Retinal pigment epithelial cell (primary cell): ENCODE results near the gene KMO.

Source experiments
- DNase-seq: peaks from one replicate; pipeline ENCODE4 v3.0.0-alpha.2; 2010; ENCODE audit warnings: low read depth
- H3K4me3 ChIP-seq: 2 replicates; pipeline ENCODE4 v1.5.1; 2011; ENCODE audit warnings: mild to moderate bottlenecking, low read length, control low read depth, moderate library complexity
- CTCF ChIP-seq: conservative IDR thresholded peaks from 2 replicates; pipeline ENCODE4 v1.5.1; 2011; ENCODE audit warnings: low read depth, low read length, control low read depth, inconsistent platforms

Gene KMO

GRCh38 chr1:241579434-241579833 is 47.3 kb downstream of the KMO start:
- DNase-seq: no peak
- no peak overlapping the region for H3K4me3 ChIP-seq
- no peak for TF ChIP-seq CTCF

- no peak overlapping the region for H3K4me3 ChIP-seq
- no peak for TF ChIP-seq CTCF
- DNase-seq: no peak
Observed at GRCh38 chr1:241582921-241583321, 50.7 kb downstream of the KMO start.

- H3K4me3 ChIP-seq: peak overlapping the region; percentile 12
- no peak for TF ChIP-seq CTCF
- DNase-seq: no peak
Observed at GRCh38 chr1:241586905-241587512, 54.8 kb downstream of the KMO start.

- no peak for DNase-seq
- no peak for TF ChIP-seq CTCF
Observed at GRCh38 chr1:241589521-241589920, 57.3 kb downstream of the KMO start.

GRCh38 chr1:241590719-241591118 is 58.5 kb downstream of the KMO start:
- H3K4me3 ChIP-seq: no peak overlapping the region
- no peak for DNase-seq
- TF ChIP-seq CTCF: no peak

More at GRCh38 chr1:241589521-241589920, 57.3 kb downstream of the KMO start:
- no peak overlapping the region for H3K4me3 ChIP-seq

GRCh38 chr1:241591317-241591716 is 59.1 kb downstream of the KMO start:
- H3K4me3 ChIP-seq: no peak overlapping the region
- no peak for TF ChIP-seq CTCF
- peak; percentile 73 for DNase-seq

GRCh38 chr1:241591736-241592135 is 59.6 kb downstream of the KMO start:
- H3K4me3 ChIP-seq: no peak overlapping the region
- TF ChIP-seq CTCF: no peak
- no peak for DNase-seq
